ENCODE measurements around the gene CDYL. TPM values are rescaled to one million over a fixed set of nuclear protein-coding genes. Genes with fewer than 3 reads are reported as not detected.

The CDYL gene
- total and polyA plus RNA-seq, 4 donors: 3.3 to 25.4 (median 11.0) TPM

GRCh38 chr6:4751823-4752464, 24.3 kb upstream of the CDYL start (continued):
- TF ChIP-seq REST (IDR thresholded peaks at IDR 0.05): no peak
- no peak for TF ChIP-seq FOXA1 (IDR thresholded peaks at IDR 0.05)
- no peak for TF ChIP-seq FOXA2 (IDR thresholded peaks at IDR 0.05)
- no peak for TF ChIP-seq EGR1 (IDR thresholded peaks at IDR 0.05; ENCODE audit: low read depth in 2 of 2)
- TF ChIP-seq YY1 (IDR thresholded peaks at IDR 0.05): no peak
- no peak for TF ChIP-seq MAX (IDR thresholded peaks at IDR 0.05)

GRCh38 chr6:4756247-4756646, 20.0 kb upstream of the CDYL start:
- Histone ChIP-seq H3K9me3 (ENCODE audit: control insufficient read depth in 4 of 4, low read length in 3 of 4) (no peaks in the 10 kb centered on the region), H3K27ac (ENCODE audit: low read depth in 1 of 2, low read length in 2 of 2) (no peak overlapping the region), H3K27me3 (ENCODE audit: control insufficient read depth in 4 of 4, insufficient read depth in 4 of 4, low read length in 3 of 4) (peaks cover 0 to 5% (median 2%) of the 10 kb centered on the region in 4 donors), H3K4me1 (ENCODE audit: control insufficient read depth in 4 of 4, insufficient read depth in 4 of 4, low read length in 3 of 4) (no peaks in the 10 kb centered on the region), H3K4me3 (ENCODE audit: low read depth in 1 of 3, low read length in 3 of 3) (no peak overlapping the region), H3K9ac (ENCODE audit: low read depth in 1 of 2, low read length in 2 of 2) (no peak overlapping the region), H3K36me3 (ENCODE audit: control insufficient read depth in 4 of 4, insufficient read depth in 3 of 4, low read depth in 1 of 4, low read length in 3 of 4) (no peaks in the 10 kb centered on the region)
- WGBS: 75% methylated on average over 2 of the region's 2 CpGs
- DNase-seq (ENCODE audit: low spot score): no peak
- TF ChIP-seq YY1 (IDR thresholded peaks at IDR 0.05) (no peak), EGR1 (IDR thresholded peaks at IDR 0.05; ENCODE audit: low read depth in 2 of 2) (no peak), NR2F2 (IDR thresholded peaks at IDR 0.05) (no peak), SP1 (IDR thresholded peaks at IDR 0.05) (no peak), GABPA (IDR thresholded peaks at IDR 0.05 in 1 of 2, conservative IDR thresholded peaks at IDR 0.05 in 1 of 2) (no peak), CTCF (IDR thresholded peaks at IDR 0.05; ENCODE audit: low read depth, low read length, missing input control) (no peak)

- H3K4me3 ChIP-seq (ENCODE audit: low read depth in 1 of 3, low read length in 3 of 3): no peak overlapping the region
These were observed 16.2 kb upstream of the CDYL start for GRCh38 chr6:4759997-4760396.

More at GRCh38 chr6:4759997-4760396, 16.2 kb upstream of the CDYL start:
- no peaks in the 10 kb centered on the region for H3K4me1 ChIP-seq (ENCODE audit: control insufficient read depth in 4 of 4, insufficient read depth in 4 of 4, low read length in 3 of 4)
- TF ChIP-seq CTCF (IDR thresholded peaks at IDR 0.05; ENCODE audit: low read depth, low read length, missing input control) (no peak), MAX (IDR thresholded peaks at IDR 0.05) (no peak), RXRA (IDR thresholded peaks at IDR 0.05) (no peak), HNF4G (IDR thresholded peaks at IDR 0.05) (no peak), FOXA2 (IDR thresholded peaks at IDR 0.05) (no peak), FOXA1 (IDR thresholded peaks at IDR 0.05) (no peak), RAD21 (IDR thresholded peaks at IDR 0.05) (no peak), HNF4A (conservative IDR thresholded peaks at IDR 0.05) (no peak), JUND (IDR thresholded peaks at IDR 0.05) (no peak), SP1 (IDR thresholded peaks at IDR 0.05) (no peak), GABPA (IDR thresholded peaks at IDR 0.05 in 1 of 2, conservative IDR thresholded peaks at IDR 0.05 in 1 of 2) (no peak), EGR1 (IDR thresholded peaks at IDR 0.05; ENCODE audit: low read depth in 2 of 2) (no peak), REST (IDR thresholded peaks at IDR 0.05) (no peak), NR2F2 (IDR thresholded peaks at IDR 0.05) (no peak), TAF1 (conservative IDR thresholded peaks at IDR 0.05) (no peak)
- WGBS: 67% methylated on average over 1 of the region's 1 CpG
- H3K27me3 ChIP-seq (ENCODE audit: control insufficient read depth in 4 of 4, insufficient read depth in 4 of 4, low read length in 3 of 4): peaks cover 0 to 5% (median 2%) of the 10 kb centered on the region in 4 donors
- no peak overlapping the region for H3K9ac ChIP-seq (ENCODE audit: low read depth in 1 of 2, low read length in 2 of 2)
- peaks cover 0 to 9% (median 2%) of the 10 kb centered on the region in 4 donors for H3K9me3 ChIP-seq (ENCODE audit: control insufficient read depth in 4 of 4, low read length in 3 of 4)
- DNase-seq (ENCODE audit: low spot score): no peak
- no peaks in the 10 kb centered on the region for H3K36me3 ChIP-seq (ENCODE audit: control insufficient read depth in 4 of 4, insufficient read depth in 3 of 4, low read depth in 1 of 4, low read length in 3 of 4)
- H3K27ac ChIP-seq (ENCODE audit: low read depth in 1 of 2, low read length in 2 of 2): no peak overlapping the region

Data from liver (tissue), 9 donors.